RCC 7860 (cell line): Measurements from ENCODE around the gene KRT86.
A peak's percentile ranks its signal among the peaks of the same experiment; 100 is the strongest.
"Not testable (repeated sequence)": the region's sequence is repeated elsewhere in the genome, so short reads cannot be mapped to it uniquely, and the experiment has no call there.

ENCODE experiments used
- DNase-seq: peaks from one replicate; pipeline ENCODE4 v3.0.0-alpha.2; 2015; ENCODE audit warnings: low spot score
- FAIRE-seq: peaks from 2 replicates; lab custom pipeline; 2012; peaks lifted over from hg19 to GRCh38; lab: Jason Lieb, UNC

The KRT86 gene

DNA sequence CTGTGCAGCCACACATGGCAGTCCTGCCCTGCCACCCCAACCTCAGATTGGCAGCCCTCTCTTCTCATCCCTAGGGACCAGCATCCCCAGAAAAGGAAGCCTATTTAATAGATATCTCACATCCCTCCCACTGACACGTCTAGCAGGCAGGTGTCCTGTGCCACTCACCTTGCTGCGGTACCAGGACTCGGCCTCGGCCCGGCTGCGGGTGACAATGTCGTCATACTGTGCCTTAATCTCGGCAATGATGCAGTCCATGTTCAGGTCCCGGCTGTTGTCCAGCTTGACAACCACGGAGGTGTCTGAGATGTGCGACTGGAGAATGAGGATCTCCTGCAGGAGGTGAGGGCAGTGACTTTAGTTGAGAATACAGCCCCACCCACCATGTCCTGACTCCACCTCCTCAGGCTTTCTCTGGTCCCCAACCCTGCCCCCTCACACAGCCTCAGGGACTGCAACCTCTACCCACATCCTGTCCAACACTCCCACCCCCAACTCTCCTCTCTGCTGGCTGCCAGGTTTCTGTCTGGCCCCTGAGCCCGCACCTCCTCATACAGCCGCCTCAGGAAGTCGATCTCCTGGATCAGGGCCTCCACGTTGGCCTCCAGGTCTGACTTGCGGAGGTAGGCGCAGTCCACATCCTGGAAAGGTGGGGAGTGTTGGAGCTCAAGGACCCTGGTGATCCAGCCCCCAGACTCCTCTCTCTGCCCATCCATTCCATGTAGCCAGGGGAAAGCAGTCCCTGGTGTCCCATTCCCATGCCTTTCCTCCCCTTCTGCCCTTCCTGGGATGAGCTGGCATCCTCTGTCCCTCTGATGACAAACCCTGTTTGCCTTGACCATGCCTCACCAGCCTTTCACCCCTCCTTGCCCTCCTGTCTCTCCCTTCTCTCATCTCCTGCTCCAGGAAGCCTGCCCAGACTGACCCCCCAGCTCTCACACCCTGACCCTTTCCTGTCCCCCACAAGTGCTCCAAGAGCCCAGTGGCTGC is 13.7 kb downstream of the KRT86 start:
- not testable (repeated sequence) for FAIRE-seq
- DNase-seq = peak; percentile 24

DNA sequence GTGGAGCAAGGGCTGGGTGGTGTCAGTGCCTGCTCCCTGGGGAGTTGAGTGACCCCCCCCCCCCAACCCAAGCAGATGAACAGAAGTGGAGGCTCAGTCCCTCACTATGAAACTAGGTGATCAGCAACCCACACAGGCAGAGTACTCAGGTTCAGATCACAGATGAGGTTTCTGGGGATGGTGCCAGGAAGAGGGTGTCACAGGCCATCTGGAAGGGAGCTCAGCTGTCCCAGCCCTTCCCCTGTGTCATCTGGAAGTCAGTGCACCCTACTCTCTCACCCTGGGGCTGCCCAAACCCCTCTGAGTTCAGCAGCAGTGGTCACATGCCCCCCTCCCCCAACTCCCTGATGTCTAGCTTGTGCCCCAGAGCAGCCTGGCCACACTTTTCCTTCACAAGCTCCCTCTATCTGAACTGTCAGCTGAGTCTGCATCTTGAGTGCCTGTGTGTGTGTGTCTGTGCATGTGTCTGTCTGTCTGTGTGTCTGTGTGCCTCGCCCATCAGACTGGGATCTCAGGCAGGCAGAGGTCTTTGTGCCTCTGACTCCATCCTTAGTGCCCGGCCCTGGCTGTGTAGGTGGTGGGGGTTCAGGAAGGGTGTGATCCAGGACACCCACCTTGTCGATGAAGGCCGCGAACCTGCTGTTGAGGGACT is 16.2 kb downstream of the KRT86 start:
- DNase-seq, FAIRE-seq: not testable (repeated sequence)

DNA sequence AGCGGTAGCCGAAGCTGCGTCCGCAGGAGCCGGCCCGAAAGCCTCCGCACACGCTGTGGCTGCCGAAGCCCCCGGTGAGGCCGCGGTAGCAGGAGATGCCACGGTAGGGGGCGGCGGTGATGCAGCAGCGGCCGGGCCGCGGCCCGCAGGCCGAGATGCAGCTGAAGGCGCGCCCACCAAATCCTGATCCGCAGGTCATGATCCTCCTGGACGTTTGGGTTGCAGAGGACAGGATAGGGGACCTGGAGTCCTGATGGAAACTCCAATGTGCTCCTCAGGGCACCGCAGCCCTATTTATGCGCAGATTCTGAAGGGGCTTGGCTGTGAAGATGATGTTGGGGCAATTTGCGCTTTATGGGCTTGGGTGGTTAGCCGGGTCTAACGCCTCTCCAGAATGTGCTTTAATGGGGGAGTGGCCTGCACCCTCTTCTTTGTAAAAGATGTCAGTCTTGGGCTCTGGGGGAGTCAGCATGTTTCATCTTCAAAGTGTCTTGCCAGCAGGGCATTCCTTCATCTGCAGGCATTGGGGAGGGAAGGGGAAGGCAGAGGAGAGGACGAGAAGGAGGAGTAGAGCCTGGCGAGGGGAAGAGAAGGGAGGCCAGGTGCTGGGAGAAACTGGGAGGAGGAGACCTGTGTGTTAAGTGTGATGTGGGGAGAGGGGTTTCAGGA is 17.0 kb downstream of the KRT86 start, which contains the start of gene KRT81:
TSS of gene KRT81 (minus strand) at position 268 of the 669 bp plus-strand sequence. CDS start at position 199, 69 bp downstream.
- no peak for DNase-seq

DNA sequence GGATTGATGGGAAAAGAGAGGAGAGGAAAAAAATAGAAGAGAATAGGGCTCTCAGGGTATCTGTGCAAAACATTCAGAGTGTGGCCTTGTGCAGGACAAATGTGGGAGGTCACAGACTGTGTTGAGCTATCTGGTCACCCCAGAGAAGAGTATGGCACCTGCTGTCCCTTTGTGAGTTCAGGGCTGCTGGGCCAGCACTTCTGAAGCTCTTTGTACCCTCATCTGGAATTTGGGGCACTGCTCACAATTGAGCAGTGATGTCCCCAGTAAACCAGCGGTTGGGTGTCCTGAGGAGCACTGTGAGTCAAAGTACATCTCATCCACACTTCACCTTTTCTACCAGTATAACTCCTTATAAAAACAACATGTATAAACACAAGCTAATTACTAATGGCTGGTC is 19.5 kb downstream of the KRT86 start:
- DNase-seq (no peak), FAIRE-seq (no peak)

More for the DNA sequence above, 17.0 kb downstream of the KRT86 start, which contains the start of gene KRT81:
- FAIRE-seq = no peak

DNA sequence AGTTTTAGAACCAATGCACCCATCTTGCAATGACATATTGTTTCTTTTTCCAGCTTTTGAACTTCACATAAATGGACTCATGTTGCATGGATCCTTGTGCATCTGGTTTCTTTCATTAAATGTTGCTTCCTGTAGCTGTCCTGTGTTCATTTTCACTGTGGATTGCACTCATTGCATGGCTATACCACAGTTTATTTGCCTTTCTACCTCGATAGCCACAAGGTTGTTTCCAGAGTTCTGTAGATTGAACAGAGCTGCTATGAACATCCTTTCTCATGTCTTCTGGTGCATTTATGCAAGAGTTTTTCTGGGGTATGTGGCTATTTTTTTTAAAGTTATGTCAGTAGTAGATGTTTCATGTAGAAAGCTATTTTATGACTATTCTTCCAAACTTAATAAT is 20.4 kb downstream of the KRT86 start:
- DNase-seq = no peak
- no peak for FAIRE-seq

DNA sequence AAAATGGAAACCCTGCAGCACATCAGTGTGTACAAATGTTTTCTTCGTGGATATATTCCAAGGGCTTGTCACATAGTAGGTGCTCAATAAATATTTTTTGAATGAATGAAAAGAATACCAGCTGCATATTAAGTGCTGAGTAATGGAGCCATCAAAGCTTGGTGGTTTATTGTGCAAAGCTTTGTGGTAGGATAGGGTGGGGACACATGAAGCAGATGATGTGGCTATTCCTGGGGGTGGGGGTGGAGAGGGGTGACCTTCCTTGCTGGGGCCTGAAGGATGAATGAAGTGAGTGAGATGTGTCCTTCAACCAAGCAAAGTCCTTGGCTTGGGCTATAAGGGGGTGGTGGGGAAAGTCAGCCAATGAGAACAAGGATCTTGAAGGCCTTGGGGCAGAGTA is 21.2 kb downstream of the KRT86 start:
- no peak for DNase-seq
- no peak for FAIRE-seq

DNA sequence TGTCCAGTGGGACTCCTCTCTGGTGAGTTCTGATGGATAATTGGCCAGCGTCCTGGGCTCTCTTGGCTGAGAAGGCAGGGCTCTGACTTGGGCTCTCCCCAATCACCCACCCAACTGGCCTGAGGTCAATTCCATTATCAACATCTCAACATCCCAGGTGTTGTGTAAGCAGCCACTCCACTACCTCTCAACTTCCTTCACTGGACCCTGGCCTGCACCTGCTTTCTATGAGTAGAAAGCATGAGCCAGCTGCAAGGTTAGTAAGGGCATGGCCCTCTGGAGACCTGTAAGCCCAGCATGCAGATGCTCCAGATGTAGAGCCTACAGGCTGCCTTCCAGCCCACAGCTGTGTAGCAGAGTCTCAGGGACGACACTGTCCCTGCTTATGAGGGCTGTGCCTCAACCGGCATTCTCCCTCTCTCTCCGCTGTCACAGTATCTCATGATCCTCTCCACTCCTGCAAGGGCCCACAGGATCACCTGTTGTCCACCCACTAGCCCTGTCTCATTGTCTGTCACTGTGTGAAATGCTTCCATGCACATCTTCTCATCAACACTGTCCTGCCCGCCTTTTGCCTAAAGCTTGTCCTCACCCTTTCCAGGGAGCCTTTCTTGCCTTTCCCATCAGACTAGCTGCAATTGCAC is 22.2 kb downstream of the KRT86 start:
- no peak for DNase-seq
- FAIRE-seq = no peak

DNA sequence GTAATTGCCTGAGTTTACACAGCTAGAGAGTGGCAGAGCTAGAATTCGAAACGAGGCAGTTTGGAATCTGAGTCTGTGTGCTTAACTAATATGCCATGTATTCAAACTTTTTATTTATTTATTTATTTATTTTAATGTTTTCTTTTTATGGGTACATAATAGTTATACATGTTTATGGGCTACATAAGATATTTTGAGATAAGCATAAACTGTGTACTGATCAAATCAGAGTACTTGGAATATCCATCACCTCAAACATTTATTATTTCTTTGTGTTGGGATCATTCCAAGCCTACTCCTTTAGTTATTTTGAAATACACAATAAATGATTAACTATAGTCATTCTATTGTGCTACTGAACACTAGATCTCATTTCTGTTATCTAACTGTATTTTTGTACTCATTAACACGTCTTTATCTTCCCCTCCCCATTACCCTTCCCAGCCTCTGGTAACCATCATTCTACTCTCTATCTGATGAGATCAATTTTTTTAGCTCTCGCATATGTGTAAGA is 24.3 kb downstream of the KRT86 start:
- DNase-seq (no peak), FAIRE-seq (no peak)

DNA sequence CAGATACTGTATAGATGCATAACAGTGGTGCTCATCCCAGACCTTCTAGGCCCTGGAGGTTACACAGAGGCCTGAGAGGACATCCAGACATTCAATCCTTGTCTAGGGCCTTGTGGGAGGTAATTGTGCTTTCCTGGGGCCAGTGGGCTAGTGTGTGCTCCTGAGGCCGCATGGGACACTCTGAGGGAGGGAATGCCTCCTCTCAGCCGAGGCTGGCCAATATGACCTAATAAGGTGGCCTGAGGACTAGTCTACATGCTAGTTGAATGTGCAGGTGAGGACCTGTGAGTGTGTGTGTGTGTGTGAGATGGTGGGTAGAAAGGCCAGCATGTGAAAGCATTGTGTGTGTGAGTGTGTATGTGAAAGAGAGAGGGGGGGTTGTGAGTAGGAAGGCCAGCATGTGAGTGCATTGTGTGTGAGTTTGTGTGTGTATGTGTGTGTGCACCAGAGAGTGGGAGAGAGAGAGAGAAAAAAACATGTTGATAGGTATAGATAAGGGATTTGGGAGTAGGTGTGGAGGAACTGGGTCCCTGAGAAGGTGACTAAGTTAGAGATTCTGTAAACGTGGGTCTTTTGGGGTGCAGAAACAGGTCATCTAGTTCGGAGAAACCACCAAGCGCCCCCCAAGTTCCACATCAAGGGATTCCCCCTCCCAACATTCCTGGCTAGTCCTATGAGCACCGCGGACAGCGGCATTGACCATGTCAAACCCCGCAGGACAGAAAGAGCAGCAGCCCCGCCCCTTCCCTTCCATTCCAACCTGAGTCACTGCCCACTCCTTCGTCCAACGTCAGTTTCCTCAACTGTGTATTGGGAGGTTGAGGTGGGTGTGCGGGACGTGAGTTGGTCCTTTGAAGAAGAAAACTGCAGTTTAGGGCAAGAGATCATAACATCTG is 26.6 kb downstream of the KRT86 start:
- DNase-seq = no peak
- FAIRE-seq = no peak

DNA sequence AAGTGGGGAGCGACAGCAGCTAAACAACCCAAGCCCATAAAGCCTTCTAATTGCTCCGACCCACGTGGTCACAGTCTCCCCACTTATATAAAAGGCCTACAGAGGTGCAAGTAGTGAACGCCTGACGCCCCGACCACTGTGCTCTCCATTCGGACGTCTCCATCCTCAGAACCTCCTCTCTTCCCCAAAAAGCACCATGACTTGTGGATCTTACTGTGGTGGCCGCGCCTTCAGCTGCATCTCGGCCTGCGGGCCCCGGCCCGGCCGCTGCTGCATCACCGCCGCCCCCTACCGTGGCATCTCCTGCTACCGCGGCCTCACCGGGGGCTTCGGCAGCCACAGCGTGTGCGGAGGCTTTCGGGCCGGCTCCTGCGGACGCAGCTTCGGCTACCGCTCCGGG is 27.3 kb downstream of the KRT86 start:
- FAIRE-seq, DNase-seq: not testable (repeated sequence)

DNA sequence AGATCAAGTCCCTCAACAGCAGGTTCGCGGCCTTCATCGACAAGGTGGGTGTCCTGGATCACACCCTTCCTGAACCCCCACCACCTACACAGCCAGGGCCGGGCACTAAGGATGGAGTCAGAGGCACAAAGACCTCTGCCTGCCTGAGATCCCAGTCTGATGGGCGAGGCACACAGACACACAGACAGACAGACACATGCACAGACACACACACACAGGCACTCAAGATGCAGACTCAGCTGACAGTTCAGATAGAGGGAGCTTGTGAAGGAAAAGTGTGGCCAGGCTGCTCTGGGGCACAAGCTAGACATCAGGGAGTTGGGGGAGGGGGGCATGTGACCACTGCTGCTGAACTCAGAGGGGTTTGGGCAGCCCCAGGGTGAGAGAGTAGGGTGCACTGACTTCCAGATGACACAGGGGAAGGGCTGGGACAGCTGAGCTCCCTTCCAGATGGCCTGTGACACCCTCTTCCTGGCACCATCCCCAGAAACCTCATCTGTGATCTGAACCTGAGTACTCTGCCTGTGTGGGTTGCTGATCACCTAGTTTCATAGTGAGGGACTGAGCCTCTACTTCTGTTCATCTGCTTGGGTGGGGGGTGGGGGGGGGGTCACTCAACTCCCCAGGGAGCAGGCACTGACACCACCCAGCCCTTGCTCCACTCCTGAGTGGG is 27.9 kb downstream of the KRT86 start:
- not testable (repeated sequence) for FAIRE-seq, DNase-seq

DNA sequence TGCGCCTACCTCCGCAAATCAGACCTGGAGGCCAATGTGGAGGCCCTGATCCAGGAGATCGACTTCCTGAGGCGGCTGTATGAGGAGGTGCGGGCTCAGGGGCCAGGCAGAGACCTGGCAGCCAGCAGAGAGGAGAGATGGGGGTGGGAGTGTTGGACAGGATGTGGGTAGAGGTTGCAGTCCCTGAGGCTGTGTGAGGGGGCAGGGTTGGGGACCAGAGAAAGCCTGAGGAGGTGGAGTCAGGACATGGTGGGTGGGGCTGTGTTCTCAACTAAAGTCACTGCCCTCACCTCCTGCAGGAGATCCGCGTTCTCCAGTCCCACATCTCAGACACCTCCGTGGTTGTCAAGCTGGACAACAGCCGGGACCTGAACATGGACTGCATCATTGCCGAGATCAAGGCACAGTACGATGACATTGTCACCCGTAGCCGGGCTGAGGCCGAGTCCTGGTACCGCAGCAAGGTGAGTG is 30.5 kb downstream of the KRT86 start:
- not testable (repeated sequence) for DNase-seq, FAIRE-seq

DNA sequence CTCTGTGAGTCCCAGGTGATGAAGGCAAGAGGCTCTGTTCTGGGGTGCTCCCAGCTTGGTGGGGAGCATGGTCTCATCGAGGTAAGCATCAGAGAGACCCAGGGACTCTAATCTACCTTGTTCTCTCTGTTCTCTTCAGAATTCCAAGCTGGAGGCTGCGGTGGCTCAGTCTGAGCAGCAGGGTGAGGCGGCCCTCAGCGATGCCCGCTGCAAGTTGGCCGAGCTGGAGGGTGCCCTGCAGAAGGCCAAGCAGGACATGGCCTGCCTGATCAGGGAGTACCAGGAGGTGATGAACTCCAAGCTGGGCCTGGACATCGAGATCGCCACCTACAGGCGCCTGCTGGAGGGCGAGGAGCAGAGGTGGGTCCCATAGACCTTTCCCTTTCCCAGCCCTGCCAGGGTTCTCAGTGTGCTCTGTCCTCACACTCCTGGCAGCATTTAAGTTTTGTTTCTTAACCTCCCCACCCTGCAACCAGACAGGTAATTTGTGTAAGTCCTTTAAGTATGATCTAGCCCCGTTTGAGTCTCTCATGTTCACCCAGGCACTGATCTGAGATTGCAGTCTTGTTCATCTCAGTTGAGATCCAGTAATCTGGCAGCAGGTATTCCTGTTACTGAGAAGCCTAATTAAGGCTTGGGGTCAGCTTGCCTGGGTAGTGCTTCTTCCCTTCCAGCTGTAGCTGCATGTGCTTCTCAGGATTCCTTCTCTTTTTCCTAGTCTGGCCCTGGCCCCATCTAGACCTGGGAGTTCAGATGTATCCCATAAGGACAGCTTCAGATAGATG is 31.7 kb downstream of the KRT86 start:
- DNase-seq = no peak
- no peak for FAIRE-seq

DNA sequence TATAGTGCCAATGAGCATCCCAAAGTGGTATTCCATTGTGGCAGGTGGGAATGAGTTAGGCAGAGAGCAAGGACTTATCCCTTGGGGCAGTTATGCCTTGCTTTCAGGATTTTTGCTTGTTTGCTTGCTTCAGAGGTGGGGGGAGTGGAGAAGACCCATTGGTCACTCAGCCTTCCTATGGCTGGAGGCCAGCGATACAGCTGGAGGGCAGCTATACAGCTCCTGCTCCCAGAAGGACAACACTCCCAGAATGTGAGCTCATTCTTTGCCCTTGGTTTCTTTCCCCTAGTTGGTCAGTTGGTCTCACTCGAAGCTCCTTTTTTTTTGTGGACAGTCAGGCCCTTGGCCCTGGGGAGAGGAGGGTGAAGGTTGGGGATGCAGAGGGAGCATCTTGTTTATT is 32.3 kb downstream of the KRT86 start:
- no peak for DNase-seq
- no peak for FAIRE-seq

DNA sequence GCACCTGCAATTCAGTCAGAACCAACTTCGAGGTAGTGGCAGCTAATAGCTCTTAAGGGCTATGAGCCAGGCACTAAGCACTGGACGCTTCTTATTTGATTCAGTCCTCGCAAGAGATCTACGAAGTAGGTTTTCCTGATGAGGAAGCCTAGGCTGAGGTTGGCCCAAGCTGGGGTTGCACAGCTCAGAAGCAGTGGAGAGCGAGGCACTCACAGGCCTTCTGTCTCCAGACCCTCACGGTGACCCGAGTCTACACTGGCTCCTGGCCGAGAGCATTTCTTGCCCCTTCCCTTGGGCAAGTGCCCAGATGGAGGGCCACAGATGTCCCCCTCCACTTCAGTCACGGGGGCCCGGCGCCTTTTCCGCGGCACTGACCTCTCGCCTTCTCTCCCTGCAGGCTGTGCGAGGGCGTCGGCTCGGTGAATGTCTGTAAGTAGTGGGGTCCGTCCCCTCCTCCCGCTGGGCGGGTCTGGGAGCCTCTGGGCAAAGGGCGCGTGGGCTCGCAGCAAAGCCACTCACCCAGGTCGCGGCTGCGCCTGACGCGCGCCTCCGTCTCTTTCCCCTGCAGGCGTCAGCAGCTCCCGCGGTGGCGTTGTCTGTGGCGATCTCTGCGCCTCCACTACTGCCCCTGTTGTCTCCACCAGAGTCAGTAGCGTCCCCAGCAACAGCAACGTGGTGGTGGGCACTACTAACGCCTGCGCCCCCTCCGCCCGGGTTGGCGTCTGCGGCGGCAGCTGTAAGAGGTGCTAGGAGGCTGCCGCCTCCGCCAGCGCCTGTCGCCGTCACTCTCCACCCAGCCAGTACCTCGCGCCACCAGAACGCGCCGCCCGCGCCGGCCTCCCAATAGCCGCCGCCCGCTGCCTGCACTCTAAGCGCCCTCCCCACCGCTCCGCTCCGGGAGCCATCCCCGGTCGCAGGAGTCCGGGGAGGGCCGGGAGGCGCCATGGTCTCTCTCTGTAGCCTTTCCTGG is 33.7 kb downstream of the KRT86 start:
- FAIRE-seq = no peak

DNA sequence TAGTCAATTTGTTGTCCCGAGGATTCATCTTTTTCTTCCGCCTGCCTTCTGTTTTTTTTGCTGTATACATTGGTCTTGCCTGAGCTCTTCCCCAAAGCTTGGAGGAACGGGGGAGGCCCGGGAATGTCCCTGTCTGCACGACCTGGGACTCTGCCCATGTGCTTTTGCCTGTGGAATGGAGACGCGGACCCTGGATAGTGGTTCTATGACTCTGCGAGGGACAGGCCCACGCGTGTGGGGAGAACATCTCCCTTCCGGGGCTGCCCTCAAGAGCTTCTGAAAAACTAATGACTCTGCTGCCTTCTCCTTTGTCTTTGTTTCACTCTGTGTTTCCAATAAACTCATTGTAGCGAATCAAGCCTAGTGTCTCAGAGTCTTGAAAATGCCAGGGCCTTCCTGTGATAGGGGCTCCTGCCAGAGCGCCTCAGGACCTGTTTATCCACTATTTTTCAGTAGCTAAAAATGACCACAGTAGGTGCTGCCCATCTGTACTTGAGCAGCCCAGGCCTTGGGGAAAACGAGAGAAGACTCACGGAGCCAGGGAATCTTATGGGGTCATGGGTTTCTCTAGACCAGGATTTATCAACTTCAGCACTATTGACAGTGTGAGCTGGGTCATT is 34.5 kb downstream of the KRT86 start:
- no peak for DNase-seq
- no peak for FAIRE-seq

More for the DNA sequence above, 33.7 kb downstream of the KRT86 start:
- DNase-seq = no peak
